Stimulated activated CD4-positive, alpha-beta T cell treated with anti-CD3 and anti-CD28 coated beads, Interleukin-12 subunit alpha, Interleukin-12 subunit beta, amount 100 ng/mL, for 24 hours (primary cell): ENCODE results near the gene UBE2J1.

Experiments used
- DNase-seq, 2 experiments: peaks; one replicate each; pipeline ENCODE4 v3.0.0-alpha.2; 2020; ENCODE audit warnings: low read depth in 2 of 2

Gene UBE2J1

GRCh38 chr6:89364586-89364985 lies 12.1 kb upstream of the UBE2J1 start:
- DNase-seq: no peak

- no peak for DNase-seq
Measured at GRCh38 chr6:89361171-89361570, 8.6 kb upstream of the UBE2J1 start.

GRCh38 chr6:89360415-89360999 lies 8.0 kb upstream of the UBE2J1 start:
- DNase-seq: no peak

- no peak for DNase-seq
Measured at GRCh38 chr6:89359561-89359960, 7.0 kb upstream of the UBE2J1 start.

- no peak for DNase-seq
Measured at GRCh38 chr6:89357390-89357789, 4.9 kb upstream of the UBE2J1 start.

GRCh38 chr6:89356642-89357170 lies 4.2 kb upstream of the UBE2J1 start:
- DNase-seq: no peak

- no peak for DNase-seq
Measured at GRCh38 chr6:89355511-89356194, 3.1 kb upstream of the UBE2J1 start.

GRCh38 chr6:89353702-89354392 lies 1.3 kb upstream of the UBE2J1 start:
- no peak for DNase-seq

GRCh38 chr6:89353118-89353556 lies 615 bp upstream of the UBE2J1 start:
- no peak for DNase-seq

GRCh38 chr6:89351671-89352277 lies 748 bp downstream of the UBE2J1 start:
- no peak for DNase-seq

GRCh38 chr6:89350281-89350966 lies 2.1 kb downstream of the UBE2J1 start:
- DNase-seq: no peak

- DNase-seq: no peak
Measured at GRCh38 chr6:89348372-89348771, 4.2 kb downstream of the UBE2J1 start.

- DNase-seq: no peak
Measured at GRCh38 chr6:89347825-89348224, 4.7 kb downstream of the UBE2J1 start.

GRCh38 chr6:89346433-89346832 lies 6.1 kb downstream of the UBE2J1 start:
- no peak for DNase-seq

GRCh38 chr6:89339565-89339964 lies 13.0 kb downstream of the UBE2J1 start:
- DNase-seq: no peak

- no peak for DNase-seq
Measured at GRCh38 chr6:89335164-89335563, 17.4 kb downstream of the UBE2J1 start.

- DNase-seq: no peak
Measured at GRCh38 chr6:89330910-89331309, 21.6 kb downstream of the UBE2J1 start.

- no peak for DNase-seq
Measured at GRCh38 chr6:89328976-89329375, 23.5 kb downstream of the UBE2J1 start.

GRCh38 chr6:89324304-89324703 lies 28.2 kb downstream of the UBE2J1 start:
- DNase-seq: no peak

- DNase-seq: no peak
Measured at GRCh38 chr6:89323511-89323971, 29.0 kb downstream of the UBE2J1 start.

- DNase-seq: no peak
Measured at GRCh38 chr6:89321131-89321970, 31.2 kb downstream of the UBE2J1 start.
